Measurements from ENCODE around the gene ESYT3. TPM values are rescaled to one million over a fixed set of nuclear protein-coding genes. Genes with fewer than 3 reads are reported as not detected.

Gene ESYT3
- total RNA-seq, 1 experiment from 2014 or later, result 6.4 TPM

DNA sequence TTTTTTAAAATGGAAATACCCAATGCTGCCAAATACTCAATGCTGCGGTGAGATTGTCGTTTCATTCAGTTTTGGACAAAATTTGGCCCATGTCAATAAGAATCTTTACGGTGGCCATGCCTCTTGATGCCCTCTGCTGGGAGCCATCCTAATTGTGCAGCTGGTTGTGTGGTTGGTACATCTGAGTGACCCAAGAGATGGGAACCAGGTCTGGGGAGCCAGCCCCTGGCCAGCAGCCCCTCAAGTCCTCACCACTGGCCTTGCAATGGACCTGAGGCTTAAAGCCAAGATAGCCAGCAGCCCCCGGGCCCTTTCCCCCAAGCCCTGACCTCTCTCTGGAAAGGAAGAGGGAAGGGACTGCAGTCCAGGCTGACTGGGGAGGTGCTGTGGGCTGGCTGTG is 36.4 kb upstream of the ESYT3 start:
- Histone ChIP-seq H3K4me2 (no peak overlapping the region), H3K79me2 (ENCODE audit: low read depth) (no peaks in the 10 kb centered on the region), H3K4me3 (no peak overlapping the region), H3F3A (ENCODE audit: insufficient read depth, low read depth) (no peaks in the 10 kb centered on the region), H3K9me3 (ENCODE audit: insufficient read depth, low read depth) (no peaks in the 10 kb centered on the region), H3K27ac (no peak overlapping the region), H3K36me3 (ENCODE audit: low read depth) (no peaks in the 10 kb centered on the region), H2AFZ (no peak overlapping the region), H3K9me2 (ENCODE audit: insufficient read depth) (no peaks in the 10 kb centered on the region), H3K4me1 (replicated peaks; ENCODE audit: insufficient read depth) (no peaks in the 10 kb centered on the region), H4K20me1 (ENCODE audit: insufficient read depth) (no peaks in the 10 kb centered on the region), H3K27me3 (ENCODE audit: insufficient read depth, low read depth) (no peaks in the 10 kb centered on the region)
- intact Hi-C loops (cut with micrococcal nuclease; ENCODE audit: unreplicated experiment), result no loop called here
- ChIA-PET POLR2A (ENCODE audit: unreplicated experiment) (no interaction called here), CTCF (no interaction called here)
- BruUV-seq (replicated peaks), result no TSS peak
- no peak for DNase-seq
- TF ChIP-seq, protein P1, sequence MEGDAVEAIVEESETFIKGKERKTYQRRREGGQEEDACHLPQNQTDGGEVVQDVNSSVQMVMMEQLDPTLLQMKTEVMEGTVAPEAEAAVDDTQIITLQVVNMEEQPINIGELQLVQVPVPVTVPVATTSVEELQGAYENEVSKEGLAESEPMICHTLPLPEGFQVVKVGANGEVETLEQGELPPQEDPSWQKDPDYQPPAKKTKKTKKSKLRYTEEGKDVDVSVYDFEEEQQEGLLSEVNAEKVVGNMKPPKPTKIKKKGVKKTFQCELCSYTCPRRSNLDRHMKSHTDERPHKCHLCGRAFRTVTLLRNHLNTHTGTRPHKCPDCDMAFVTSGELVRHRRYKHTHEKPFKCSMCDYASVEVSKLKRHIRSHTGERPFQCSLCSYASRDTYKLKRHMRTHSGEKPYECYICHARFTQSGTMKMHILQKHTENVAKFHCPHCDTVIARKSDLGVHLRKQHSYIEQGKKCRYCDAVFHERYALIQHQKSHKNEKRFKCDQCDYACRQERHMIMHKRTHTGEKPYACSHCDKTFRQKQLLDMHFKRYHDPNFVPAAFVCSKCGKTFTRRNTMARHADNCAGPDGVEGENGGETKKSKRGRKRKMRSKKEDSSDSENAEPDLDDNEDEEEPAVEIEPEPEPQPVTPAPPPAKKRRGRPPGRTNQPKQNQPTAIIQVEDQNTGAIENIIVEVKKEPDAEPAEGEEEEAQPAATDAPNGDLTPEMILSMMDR (conservative IDR thresholded peaks at IDR 0.05), result 0 out of 2 replicates have a peak, but pooled peaks have one; percentile 23
- no peak for TF ChIP-seq EZH2 (IDR thresholded peaks at IDR 0.05; ENCODE audit: low read depth)

DNA sequence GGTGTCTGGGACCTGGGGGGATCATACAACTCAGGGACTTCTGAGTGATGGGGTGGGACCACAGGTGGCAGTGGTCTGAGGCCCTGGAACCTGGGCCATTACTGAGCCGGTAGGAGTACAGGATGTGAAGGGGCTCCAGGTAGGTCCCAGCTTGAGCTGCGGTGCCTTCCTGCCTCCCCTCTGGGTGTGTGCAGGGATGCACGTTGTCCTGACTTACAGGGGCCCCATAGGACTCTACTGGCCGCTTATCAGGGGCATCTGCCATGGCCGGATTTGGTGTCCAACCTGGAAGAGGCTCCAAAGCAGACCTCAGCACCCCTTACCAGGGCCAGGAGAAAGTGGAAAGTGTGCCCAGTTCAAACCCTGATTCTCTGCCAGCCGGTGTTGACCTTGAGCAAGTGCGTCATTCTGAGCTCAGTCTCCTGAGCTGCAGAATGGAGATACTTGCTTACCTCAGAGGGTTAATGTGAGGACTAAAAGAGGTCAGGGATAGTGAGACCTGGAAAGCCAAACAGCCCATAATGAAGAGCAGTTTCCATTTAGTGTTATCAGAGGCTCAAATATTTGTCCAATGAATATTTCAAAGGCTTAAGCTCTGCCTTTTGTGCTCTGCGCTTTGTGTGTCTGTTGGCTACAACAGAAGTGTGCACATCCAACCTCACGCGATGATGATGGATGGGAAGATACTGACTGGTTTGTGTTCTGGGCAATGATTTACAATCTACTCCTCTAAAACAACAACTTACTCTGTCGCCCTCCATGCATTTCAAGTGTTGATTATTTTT is 35.4 kb upstream of the ESYT3 start:
- intact Hi-C loops (cut with micrococcal nuclease; ENCODE audit: unreplicated experiment), result no loop called here
- ChIA-PET POLR2A (ENCODE audit: unreplicated experiment) (no interaction called here), CTCF (no interaction called here)
- H3K9me3 ChIP-seq (ENCODE audit: insufficient read depth, low read depth), result no peaks in the 10 kb centered on the region
- no peak overlapping the region for H3K4me2 ChIP-seq
- DNase-seq, result no peak
- no peaks in the 10 kb centered on the region for H3K4me1 ChIP-seq (replicated peaks; ENCODE audit: insufficient read depth)
- no peaks in the 10 kb centered on the region for H3K27me3 ChIP-seq (ENCODE audit: insufficient read depth, low read depth)
- no peaks in the 10 kb centered on the region for H4K20me1 ChIP-seq (ENCODE audit: insufficient read depth)
- no peaks in the 10 kb centered on the region for H3F3A ChIP-seq (ENCODE audit: insufficient read depth, low read depth)
- H3K27ac ChIP-seq, result no peak overlapping the region
- no TSS peak for BruUV-seq (replicated peaks)
- H2AFZ ChIP-seq, result no peak overlapping the region
- no peaks in the 10 kb centered on the region for H3K9me2 ChIP-seq (ENCODE audit: insufficient read depth)
- no peak for TF ChIP-seq EZH2 (IDR thresholded peaks at IDR 0.05; ENCODE audit: low read depth)
- TF ChIP-seq, protein P1 (conservative IDR thresholded peaks at IDR 0.05), result no peak
- H3K79me2 ChIP-seq (ENCODE audit: low read depth), result no peaks in the 10 kb centered on the region
- no peaks in the 10 kb centered on the region for H3K36me3 ChIP-seq (ENCODE audit: low read depth)
- H3K4me3 ChIP-seq, result no peak overlapping the region

DNA sequence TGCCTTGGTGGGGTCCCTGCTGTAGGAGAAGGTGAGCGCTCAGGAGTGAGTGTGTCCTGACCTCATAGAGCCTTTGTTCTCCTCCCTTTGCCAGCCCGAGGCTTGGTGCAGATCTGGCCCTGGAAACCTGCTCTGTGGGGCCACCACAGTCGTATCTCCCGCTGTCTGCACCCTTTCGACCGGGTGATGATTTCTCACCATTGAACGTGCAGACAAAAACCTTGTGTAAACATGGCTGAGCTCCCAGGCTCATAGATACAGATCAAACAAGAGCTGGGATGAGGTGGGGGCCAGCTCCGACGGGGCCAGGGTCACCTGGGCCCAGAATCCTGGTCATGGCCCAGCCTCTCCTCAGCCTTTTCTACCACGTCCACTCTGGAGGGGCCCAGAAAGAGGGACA is 34.6 kb upstream of the ESYT3 start:
- BruUV-seq (replicated peaks), result no TSS peak
- H3K4me2 ChIP-seq, result no peak overlapping the region
- H2AFZ ChIP-seq, result no peak overlapping the region
- TF ChIP-seq EZH2 (IDR thresholded peaks at IDR 0.05; ENCODE audit: low read depth), result no peak
- TF ChIP-seq, protein P1 (conservative IDR thresholded peaks at IDR 0.05), result no peak
- no peaks in the 10 kb centered on the region for H3F3A ChIP-seq (ENCODE audit: insufficient read depth, low read depth)
- no peaks in the 10 kb centered on the region for H3K79me2 ChIP-seq (ENCODE audit: low read depth)
- ChIA-PET CTCF (no interaction called here), POLR2A (ENCODE audit: unreplicated experiment) (interaction anchor here (0.6 kb wide), 1 partner anchor 1563 kb away, joined by 3 read pairs; no protein-coding TSS in a partner anchor)
- H3K4me3 ChIP-seq, result no peak overlapping the region
- H3K4me1 ChIP-seq (replicated peaks; ENCODE audit: insufficient read depth), result no peaks in the 10 kb centered on the region
- H3K27me3 ChIP-seq (ENCODE audit: insufficient read depth, low read depth), result peaks cover 7% of the 10 kb centered on the region; the same call in 1 of the 2 replicates
- no peak for DNase-seq
- intact Hi-C loops (cut with micrococcal nuclease; ENCODE audit: unreplicated experiment), result no loop called here
- H4K20me1 ChIP-seq (ENCODE audit: insufficient read depth), result no peaks in the 10 kb centered on the region
- no peaks in the 10 kb centered on the region for H3K9me2 ChIP-seq (ENCODE audit: insufficient read depth)
- H3K27ac ChIP-seq, result no peak overlapping the region
- no peaks in the 10 kb centered on the region for H3K36me3 ChIP-seq (ENCODE audit: low read depth)
- no peaks in the 10 kb centered on the region for H3K9me3 ChIP-seq (ENCODE audit: insufficient read depth, low read depth)

Data from PC-9 (cell line).